GM12878 (cell line): ENCODE measurements around the gene FUZ. TPM values are rescaled to one million over a fixed set of nuclear protein-coding genes. Genes with fewer than 3 reads are reported as not detected.
A peak's percentile ranks its signal among the peaks of the same experiment; 100 is the strongest.

Experiments
- ATAC-seq: fragments of 200-7000 bp; cut with Tn5 transposase; 3 replicates; pipeline ENCODE4 v1.9.1; 2020; ENCODE audit warnings: mild to moderate bottlenecking, moderate library complexity
- BruUV-seq: library from RNA; stranded (reverse); fragments of 400-500 nt; replicated peaks from 2 replicates; lab custom pipeline; 2021; lab: Mats Ljungman, UMichigan
- CTCF ChIA-PET: fragments of 300-600 bp; sonication (Branson Sonifier 250); formaldehyde crosslinking; extraction: SDS; loops from one replicate; lab custom pipeline; 2021; ENCODE audit warnings: inconsistent platforms; lab: Yijun Ruan, JAX
- POLR2A ChIA-PET: fragments of 350-600 bp; formaldehyde crosslinking; extraction: SDS; loops from one replicate; lab custom pipeline; 2021; ENCODE audit warnings: inconsistent platforms; lab: Charles Lee
- RAD21 ChIA-PET: fragments of 300-600 bp; sonication (Branson Sonifier 250); formaldehyde crosslinking; loops from one replicate; lab custom pipeline; 2023; ENCODE audit warnings: antibody characterized with exemption; ENCODE audit not compliant: unreplicated experiment; lab: Charles Lee
- SMC1A ChIA-PET: fragments of 300-600 bp; sonication (Branson Sonifier 250); formaldehyde crosslinking; loops from one replicate; lab custom pipeline; 2023; ENCODE audit not compliant: unreplicated experiment, uncharacterized antibody; lab: Charles Lee
- DNase-seq: peaks from one replicate; pipeline ENCODE4 v3.0.0-alpha.2; 2011; ENCODE audit warnings: low read depth, low spot score
- FAIRE-seq: peaks from 3 replicates; lab custom pipeline; 2011; peaks lifted over from hg19 to GRCh38; lab: Jason Lieb, UNC
- H2AFZ ChIP-seq: 2 replicates; pipeline ENCODE4 v1.6.0; 2011; ENCODE audit warnings: low read depth, low read length, control low read depth; ENCODE audit not compliant: control insufficient read depth
- H3K27ac ChIP-seq: 2 replicates; pipeline ENCODE4 v1.5.1; 2011; ENCODE audit warnings: control low read depth; ENCODE audit not compliant: control insufficient read depth, insufficient read depth
- H3K27me3 ChIP-seq, 2 experiments: replicated peaks in 1 of 2; 2 replicates each; pipeline versions ENCODE4 v1.6.0 to v1.6.1; 2011; ENCODE audit warnings: low read length in 1 of 2; ENCODE audit not compliant: control insufficient read depth in 2 of 2, insufficient read depth in 2 of 2
- H3K36me3 ChIP-seq, 2 experiments: 2 replicates each; pipeline ENCODE4 v1.5.1; 2011; ENCODE audit warnings: low read length in 1 of 2; ENCODE audit not compliant: control insufficient read depth in 2 of 2, insufficient read depth in 2 of 2
- H3K4me1 ChIP-seq: 2 replicates; pipeline ENCODE4 v1.6.1; 2011; ENCODE audit warnings: mild to moderate bottlenecking, low read length, moderate library complexity, mixed read lengths; ENCODE audit not compliant: control insufficient read depth, insufficient read depth
- H3K4me2 ChIP-seq: 2 replicates; pipeline ENCODE4 v1.6.0; 2011; ENCODE audit warnings: control low read depth; ENCODE audit not compliant: control insufficient read depth, insufficient read depth
- H3K4me3 ChIP-seq: fragments of 200-600 bp; sonication (generic); 2 replicates; pipeline ENCODE4 v1.5.1; 2016
- H3K79me2 ChIP-seq: 2 replicates; pipeline ENCODE4 v1.6.0; 2011; ENCODE audit warnings: low read length; ENCODE audit not compliant: control insufficient read depth, insufficient read depth
- H3K9ac ChIP-seq: 2 replicates; pipeline ENCODE4 v1.8.0; 2011; ENCODE audit warnings: low read length, control low read depth, mixed read lengths; ENCODE audit not compliant: control insufficient read depth, insufficient read depth
- H3K9me3 ChIP-seq: replicated peaks from 3 replicates; pipeline ENCODE4 v1.5.1; 2011; ENCODE audit warnings: mild to moderate bottlenecking, low read length; ENCODE audit not compliant: control insufficient read depth, insufficient read depth
- H4K20me1 ChIP-seq: 2 replicates; pipeline ENCODE4 v1.6.0; 2011; ENCODE audit not compliant: control insufficient read depth, insufficient read depth
- BACH1 ChIP-seq: fragments of 450-650 bp; IDR thresholded peaks from 2 replicates; pipeline ENCODE4 v1.6.1; 2017; ENCODE audit warnings: mild to moderate bottlenecking, borderline replicate concordance
- CHD2 ChIP-seq: IDR thresholded peaks from 2 replicates; pipeline ENCODE4 v1.6.1; 2011; ENCODE audit warnings: low read depth, low read length, improper control_type of control experiment, borderline replicate concordance
- E2F4 ChIP-seq: IDR thresholded peaks from 2 replicates; pipeline ENCODE4 v1.6.1; 2012; ENCODE audit warnings: low read depth, low read length, improper control_type of control experiment
- IKZF2 ChIP-seq, 2 experiments: fragments of 450-650 bp; IDR thresholded peaks; 2 replicates each; pipeline ENCODE4 v1.6.1; 2017; ENCODE audit warnings: mild to moderate bottlenecking in 2 of 2, moderate library complexity in 2 of 2
- MAX ChIP-seq: IDR thresholded peaks from 2 replicates; pipeline ENCODE4 v1.6.1; 2012; ENCODE audit warnings: low read depth, low read length, improper control_type of control experiment
- POLR2A ChIP-seq: IDR thresholded peaks from 2 replicates; pipeline ENCODE4 v1.6.1; 2011; ENCODE audit warnings: low read depth, mild to moderate bottlenecking, low read length
- POLR2AphosphoS2 ChIP-seq: IDR thresholded peaks from 2 replicates; pipeline ENCODE4 v1.6.1; 2011; ENCODE audit warnings: low read depth, mild to moderate bottlenecking, low read length, improper control_type of control experiment, moderate library complexity
- POLR2AphosphoS5 ChIP-seq: IDR thresholded peaks from 2 replicates; pipeline ENCODE4 v1.6.1; 2011; ENCODE audit warnings: mild to moderate bottlenecking, low read length, inconsistent platforms
- SMARCA5 ChIP-seq: fragments of 450-650 bp; IDR thresholded peaks from 2 replicates; pipeline ENCODE4 v1.6.1; 2017; ENCODE audit warnings: mild to moderate bottlenecking
- ZBTB11 ChIP-seq: fragments of 450-650 bp; formaldehyde crosslinking; IDR thresholded peaks from 2 replicates; pipeline ENCODE4 v1.5.0; 2022; ENCODE audit warnings: mild to moderate bottlenecking, missing genetic modification characterization
- ZNF274 ChIP-seq: IDR thresholded peaks from one replicate; pipeline ENCODE4 v1.8.0; 2011; ENCODE audit not compliant: insufficient read length, insufficient read depth
- WGBS: methylation state at CpG from one replicate; pipeline ENCODE4 v1.1.6; 2016; ENCODE audit warnings: low lambda C conversion rate; ENCODE audit not compliant: insufficient replicate concordance, insufficient coverage; ENCODE audit errors: missing lambda C conversion rate; 5-methylcytosine and 5-hydroxymethylcytosine counted together
- in situ Hi-C: fragments of 300-500 bp; cut with MboI; formaldehyde crosslinking; loops from 9 replicates; pipeline ENCODE4 v1.14.3; 2018; ENCODE audit warnings: mixed read lengths
- intact Hi-C: fragments of 100-400 bp; cut with micrococcal nuclease; formaldehyde crosslinking; loops from one replicate; pipeline ENCODE4 v1.14.2; 2022; ENCODE audit not compliant: unreplicated experiment
- polyA plus RNA-seq, 11 experiments: library from polyadenylated mRNA; depleted of rRNA in 4 of 11; unstranded in 6 of 11; stranded (reverse) in 5 of 11; fragments of >200 nt; fragmentation: Nextera tagmentation in 4 of 11; fragmentation: Illumina TruSeq in 1 of 11; extraction: Ambion mirVana in 4 of 11; extraction: Trizol in 1 of 11; gene quantifications; 1 replicate in 1 of 11; 2 replicates in 10 of 11; pipeline versions ENCODE4 v1.2.1 to v1.2.3, GENCODE V29; 2011 to 2016; ENCODE audit warnings: inconsistent platforms in 2 of 11, missing spikeins in 2 of 11, low read depth in 1 of 11
- total RNA-seq, 4 experiments: library from RNA; depleted of rRNA in 3 of 4; stranded (reverse); fragments of >200 nt in 3 of 4; fragmentation: Illumina TruSeq in 1 of 4; extraction: Trizol in 1 of 4; gene quantifications; 2 replicates each; pipeline versions ENCODE4 v1.2.1 to v1.2.3, GENCODE V29; 2013 to 2021

Gene FUZ
- total and polyA plus RNA-seq, 10 of the 15 experiments (the other 5 are each of a cell fraction or from before 2014, with no cell fraction given): 0.18 to 11.5 (median 8.8) TPM

- TF ChIP-seq ZBTB11 (CRISPR knock-in tag) (no peak), E2F4 (no peak), ZNF274 (no peak), BACH1 (no peak), SMARCA5 (no peak), IKZF2 (IDR thresholded peaks at IDR 0.05) (no peak)
These were observed 48.0 kb upstream of the FUZ start (continued) for GRCh38 chr19:49861107-49861506.

GRCh38 chr19:49860336-49861102 is 47.4 kb upstream of the FUZ start:
- no TSS peak for BruUV-seq
- intact Hi-C loops (no loop called here), in situ Hi-C loops (no loop called here)
- whole genome bisulfite sequencing: 74% methylated on average over 17 of the region's 17 CpGs
- DNase-seq (no peak), ATAC-seq (no peak), FAIRE-seq (no peak)
- H3K27me3 ChIP-seq: no peaks in the 10 kb centered on the region
- H2AFZ ChIP-seq: no peak overlapping the region
- no peak overlapping the region for H3K27ac ChIP-seq
- ChIA-PET CTCF (no interaction called here), SMC1A (no interaction called here), POLR2A (no interaction called here), RAD21 (no interaction called here)
- H3K4me3 ChIP-seq: no peak overlapping the region
- no peaks in the 10 kb centered on the region for H4K20me1 ChIP-seq
- H3K9me3 ChIP-seq: no peaks in the 10 kb centered on the region
- H3K36me3 ChIP-seq: peaks cover 9 to 32% of the 10 kb centered on the region in 2 experiments
- H3K79me2 ChIP-seq: peaks cover 3% of the 10 kb centered on the region
- TF ChIP-seq POLR2A (peak; percentile 51; the same call in 1 of the 2 replicates), MAX (no peak), POLR2AphosphoS5 (peak; percentile 58), CHD2 (no peak), POLR2AphosphoS2 (0 out of 2 replicates have a peak, but pooled peaks have one; percentile 22)
- H3K4me2 ChIP-seq: no peak overlapping the region
- no peaks in the 10 kb centered on the region for H3K4me1 ChIP-seq
- H3K9ac ChIP-seq: no peak overlapping the region
